GM19351 (cell line): ENCODE results near the gene NOP9.

Experiments
- ATAC-seq: cut with Tn5 transposase; IDR thresholded peaks from one replicate; pipeline ENCODE4 v1.9.1; 2021; ENCODE audit warnings: mild to moderate bottlenecking, moderate library complexity; ENCODE audit not compliant: unreplicated experiment

NOP9 gene, protein sequence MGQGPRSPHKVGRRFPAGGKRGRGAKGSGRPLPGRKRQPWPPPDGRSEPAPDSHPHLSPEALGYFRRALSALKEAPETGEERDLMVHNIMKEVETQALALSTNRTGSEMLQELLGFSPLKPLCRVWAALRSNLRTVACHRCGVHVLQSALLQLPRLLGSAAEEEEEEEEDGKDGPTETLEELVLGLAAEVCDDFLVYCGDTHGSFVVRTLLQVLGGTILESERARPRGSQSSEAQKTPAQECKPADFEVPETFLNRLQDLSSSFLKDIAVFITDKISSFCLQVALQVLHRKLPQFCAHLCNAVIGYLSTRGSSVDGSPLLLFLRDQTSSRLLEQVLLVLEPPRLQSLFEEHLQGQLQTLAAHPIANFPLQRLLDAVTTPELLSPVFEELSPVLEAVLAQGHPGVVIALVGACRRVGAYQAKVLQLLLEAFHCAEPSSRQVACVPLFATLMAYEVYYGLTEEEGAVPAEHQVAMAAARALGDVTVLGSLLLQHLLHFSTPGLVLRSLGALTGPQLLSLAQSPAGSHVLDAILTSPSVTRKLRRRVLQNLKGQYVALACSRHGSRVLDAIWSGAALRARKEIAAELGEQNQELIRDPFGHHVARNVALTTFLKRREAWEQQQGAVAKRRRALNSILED

DNA sequence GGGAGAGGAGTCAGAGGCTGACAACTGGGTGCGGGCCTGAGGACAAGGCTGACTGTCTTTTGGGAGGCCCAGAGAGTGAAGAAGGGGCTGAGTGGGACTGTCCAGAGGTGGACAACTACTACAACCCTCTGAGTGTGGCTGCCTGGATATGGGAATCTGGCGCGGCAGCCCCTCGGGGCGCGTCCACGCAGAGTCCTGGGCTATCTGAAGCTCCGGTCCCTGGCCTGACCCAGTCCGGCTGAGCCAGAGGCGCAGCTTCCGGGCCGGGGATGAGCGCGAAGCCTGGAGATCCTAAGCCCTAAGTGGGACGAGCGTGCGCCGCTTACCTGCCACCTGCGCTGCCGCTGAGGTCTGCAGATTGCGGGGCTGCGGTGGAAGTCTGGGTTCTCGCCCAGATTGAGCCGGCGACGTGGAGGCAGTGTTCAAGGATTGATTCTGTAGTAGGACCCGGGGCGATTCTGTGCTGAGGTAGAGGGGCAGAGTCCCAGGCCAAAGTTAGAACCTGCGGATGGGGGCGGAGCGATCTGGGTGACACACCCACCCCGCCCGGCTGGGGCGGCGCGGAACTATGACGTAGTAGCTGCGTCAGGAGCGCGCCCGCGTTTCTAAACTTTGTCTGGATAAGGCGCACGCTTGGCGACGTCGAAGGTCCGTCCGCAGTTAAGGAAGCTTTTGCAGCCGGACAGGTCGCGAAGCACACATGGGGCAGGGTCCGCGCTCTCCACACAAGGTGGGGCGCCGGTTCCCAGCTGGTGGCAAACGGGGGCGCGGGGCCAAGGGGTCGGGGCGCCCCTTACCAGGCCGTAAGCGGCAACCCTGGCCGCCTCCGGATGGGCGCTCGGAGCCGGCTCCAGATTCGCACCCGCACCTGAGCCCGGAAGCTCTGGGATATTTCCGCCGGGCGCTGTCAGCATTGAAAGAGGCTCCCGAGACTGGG lies at the start of gene NOP9, which contains the start of gene DHRS1:
TSS of gene NOP9 (plus strand) at position 596 of the 937 bp plus-strand sequence. CDS start at position 701, 105 bp downstream.
TSS of gene DHRS1 (minus strand) at position 526 of the 937 bp plus-strand sequence. CDS start 674 bp downstream, outside the sequence.
- ATAC-seq = peak; percentile 72

DNA sequence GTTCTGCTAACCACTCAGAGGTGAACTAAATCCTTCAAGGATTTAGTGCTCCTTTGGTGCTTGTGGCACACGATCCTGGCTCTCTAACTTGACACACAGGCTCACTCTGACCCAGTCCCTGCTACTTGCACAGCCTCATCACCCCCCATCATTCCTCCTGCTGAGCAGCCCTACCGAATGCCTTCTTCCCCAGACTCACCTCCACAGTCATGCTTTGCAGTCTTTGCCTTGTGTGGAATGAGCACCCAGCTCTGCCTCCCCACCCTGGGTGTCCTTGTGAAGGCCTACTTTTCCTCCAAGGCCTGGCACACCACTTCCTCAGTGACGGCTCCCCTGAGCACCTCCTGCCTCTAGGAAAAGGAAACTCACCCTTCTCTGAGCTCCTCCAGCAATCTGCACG lies 49.3 kb upstream of the NOP9 start:
- no peak for ATAC-seq

DNA sequence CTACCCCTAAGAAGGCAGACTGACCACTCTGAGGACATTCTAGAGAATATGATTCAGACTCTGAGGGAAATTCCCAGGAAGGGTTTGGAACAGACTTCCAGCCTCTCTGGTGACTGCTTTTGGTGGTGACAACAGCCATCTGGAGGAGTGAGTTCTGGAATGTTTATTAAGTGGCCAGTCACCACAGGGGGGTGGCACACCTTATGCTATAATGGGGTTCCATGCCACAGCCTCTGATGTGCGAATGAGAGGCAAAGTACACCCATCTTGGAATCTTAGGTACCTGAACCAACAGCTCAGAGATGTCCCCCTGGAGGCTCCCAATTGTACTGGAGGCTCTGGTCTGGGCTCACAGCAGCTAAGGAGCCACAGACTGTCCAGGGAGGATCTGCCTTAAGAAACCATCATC lies 47.8 kb upstream of the NOP9 start:
- ATAC-seq = no peak

DNA sequence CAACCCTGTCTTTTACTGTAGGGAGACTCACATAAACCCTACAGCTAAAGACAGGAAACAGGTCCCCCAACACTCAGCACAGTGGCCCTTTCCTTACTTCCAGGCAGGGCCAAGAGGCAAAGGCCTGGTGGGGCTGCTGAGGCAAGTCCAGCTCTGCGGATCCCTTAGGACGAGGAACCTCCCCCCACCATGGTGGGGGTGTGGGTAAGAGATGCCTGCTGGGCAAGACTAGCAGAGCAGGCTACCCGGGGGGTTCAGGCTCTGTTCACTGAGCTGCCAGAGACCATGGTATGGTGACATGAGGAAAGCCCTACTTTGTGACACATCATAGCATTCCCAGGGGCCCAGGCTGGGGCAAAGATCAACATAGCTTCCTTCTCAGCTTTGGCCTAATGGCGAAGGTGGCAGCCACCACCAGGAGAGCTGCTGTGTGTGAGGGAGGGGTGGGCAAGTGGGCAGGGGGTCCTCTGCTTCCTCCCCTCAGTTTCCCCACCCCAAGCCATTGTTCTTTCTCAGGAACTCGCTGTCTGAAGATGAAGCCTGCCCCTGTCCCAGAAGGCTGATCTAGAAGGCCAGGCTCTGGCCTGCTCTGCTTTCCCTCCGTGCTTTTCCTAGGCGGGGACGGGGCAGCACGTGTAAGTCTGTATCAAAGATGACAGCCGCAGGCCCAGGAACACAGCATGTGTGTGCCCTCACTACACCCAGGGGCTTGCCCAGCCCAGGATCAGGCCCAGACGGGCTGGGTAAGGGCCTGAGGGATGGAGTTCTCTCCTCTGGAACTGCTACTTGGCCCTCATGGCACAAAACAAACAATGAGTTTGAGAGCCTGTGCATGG lies 47.1 kb upstream of the NOP9 start:
- no peak for ATAC-seq

DNA sequence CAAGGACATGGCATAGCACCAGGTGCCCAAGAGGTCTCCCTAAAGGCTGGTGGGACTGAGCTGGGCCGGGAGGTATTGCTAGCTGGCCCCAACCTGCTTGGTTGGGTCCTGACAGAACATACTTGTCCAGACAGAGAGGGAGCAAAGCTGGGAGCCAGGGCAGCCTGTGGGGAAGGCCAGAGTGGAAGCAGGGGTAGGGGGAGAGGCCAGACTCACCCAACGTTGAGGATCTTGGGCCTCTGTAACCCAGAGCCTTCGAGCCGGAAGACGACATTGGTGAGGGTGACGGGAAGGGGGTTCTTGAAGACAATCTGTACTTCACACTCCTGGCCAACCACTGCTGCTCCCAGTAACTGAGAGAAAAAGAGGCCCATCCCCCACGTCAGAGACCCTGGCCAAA lies 45.7 kb upstream of the NOP9 start:
- no peak for ATAC-seq

DNA sequence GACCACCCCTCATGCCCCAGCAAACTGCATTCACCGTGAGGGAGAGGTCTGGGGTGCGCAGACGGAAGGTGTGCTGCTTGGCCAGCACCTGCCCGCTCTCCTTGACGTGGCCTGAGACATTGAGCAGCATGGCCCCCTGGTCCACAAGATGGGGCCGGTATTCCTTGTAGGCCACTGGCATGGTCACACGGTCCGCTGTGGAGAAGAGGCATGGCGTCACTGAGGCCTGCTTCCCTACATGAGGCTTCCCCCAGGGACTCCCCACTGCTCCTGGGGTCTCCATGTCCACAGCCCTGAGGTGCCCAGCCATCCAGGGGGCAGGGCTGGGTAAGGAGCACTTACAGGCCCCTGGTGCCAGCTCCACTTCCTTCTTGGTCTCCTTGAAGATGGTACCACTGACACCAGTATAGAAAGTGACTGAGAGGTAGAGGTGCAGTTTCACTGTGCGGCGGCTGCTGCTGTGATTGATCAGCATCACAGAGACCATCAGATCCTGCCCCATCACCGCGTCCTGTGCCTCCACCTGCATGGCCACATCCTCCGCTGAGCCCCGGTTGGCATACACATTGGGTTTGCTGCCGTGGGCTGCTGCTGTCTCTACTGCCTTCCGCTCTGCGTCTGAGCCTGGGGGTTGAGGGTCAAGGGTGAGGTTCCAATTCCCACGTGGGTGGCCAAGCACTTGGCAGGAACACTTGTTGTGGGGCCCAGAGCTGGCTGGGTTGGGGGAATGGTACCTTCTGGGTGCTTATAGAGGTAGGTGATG lies 44.8 kb upstream of the NOP9 start:
- ATAC-seq = no peak

DNA sequence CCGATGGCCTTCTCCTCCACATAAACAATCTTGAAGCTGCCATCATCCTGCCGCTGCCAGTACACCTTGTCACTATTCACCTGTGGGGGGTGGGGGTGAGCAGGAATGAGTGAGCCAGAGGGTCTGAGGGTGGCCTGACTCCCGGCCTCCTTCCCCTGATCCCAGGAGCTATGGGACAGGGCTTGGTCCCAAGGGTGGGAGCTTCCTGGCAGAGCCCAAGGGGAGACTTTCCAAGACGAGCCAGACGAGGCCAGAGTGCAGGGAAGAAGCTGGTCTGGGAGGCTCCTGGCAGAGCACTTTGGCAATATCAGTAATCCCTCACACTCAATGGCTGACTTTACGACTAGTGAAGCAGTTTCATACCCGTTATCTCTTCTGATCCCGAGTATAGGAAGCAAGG lies 44.2 kb upstream of the NOP9 start:
- no peak for ATAC-seq

DNA sequence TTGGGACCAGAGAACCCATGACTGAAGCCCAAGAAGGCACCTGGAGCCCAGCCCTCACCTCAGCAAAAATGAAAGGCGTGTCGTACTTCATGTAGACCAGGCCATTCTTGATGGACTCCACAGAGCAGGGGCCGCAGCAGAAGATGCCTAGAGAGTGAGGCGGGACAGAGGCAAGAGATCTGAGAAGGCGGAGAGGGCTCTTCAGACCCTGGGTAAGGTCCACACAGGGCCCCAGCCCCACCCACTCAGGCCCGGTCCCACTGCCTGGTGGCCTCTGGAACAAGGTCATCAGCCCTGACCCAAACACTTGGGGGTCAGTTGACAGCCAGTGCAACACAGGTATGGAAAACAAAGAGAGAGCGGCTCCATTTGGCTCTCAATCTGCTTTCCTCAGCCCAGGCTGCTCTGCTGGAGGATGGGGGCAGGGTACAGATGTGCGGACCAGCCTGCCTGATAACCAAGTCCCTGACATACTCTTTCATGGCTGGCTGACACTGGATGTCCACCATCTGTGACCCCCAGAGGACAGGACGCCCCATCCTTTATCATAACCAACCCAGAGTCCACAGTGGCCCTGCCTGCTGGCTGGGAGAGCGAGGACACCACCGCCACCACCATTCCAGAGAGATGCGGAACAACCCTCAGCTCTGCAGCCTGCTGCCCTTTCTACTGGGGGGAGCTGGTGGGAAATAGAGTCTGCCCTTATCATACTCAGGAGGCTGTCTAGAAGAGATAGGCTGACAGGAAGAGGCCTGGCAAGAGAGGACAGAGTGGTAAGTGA lies 43.5 kb upstream of the NOP9 start:
- ATAC-seq = no peak

DNA sequence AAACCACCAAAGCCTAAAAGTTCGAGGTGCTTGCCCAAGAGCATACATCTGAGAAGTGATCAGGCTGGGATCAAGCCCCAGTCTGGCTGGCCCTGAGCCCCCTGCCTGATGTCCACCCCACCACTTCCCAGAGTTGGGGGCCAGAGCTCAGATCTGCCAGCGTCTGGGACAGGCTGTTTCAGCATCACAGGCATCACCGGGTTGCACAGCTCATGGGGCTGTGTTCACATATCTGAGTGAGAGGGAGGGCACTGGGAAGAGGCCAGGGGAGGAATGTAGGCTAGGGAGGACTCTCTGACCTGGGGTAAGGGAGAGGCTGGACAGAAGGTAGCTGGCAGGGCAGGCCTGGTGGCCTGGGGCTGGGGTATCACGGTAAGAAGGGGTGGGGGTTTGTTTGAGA lies 42.7 kb upstream of the NOP9 start:
- ATAC-seq = no peak

DNA sequence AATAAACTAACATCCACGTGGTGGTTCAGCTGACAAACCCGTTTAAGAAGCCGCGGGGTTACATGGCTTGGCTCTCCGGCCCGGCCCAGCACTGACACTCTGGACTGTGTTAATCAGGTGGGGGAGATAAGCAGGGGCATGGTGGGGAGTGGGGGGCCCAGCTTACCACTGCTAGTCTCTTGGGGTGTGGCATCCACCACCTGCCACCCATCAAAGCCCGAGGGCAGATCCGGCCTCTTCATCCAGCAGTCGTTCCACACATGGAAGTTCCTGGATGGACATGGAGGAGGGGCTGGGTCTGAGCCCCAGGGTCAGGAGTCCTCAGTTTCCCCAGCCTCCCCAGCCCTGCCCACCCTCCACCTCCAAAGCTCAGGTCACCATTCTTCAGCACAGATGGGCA lies 41.5 kb upstream of the NOP9 start:
- ATAC-seq = no peak

DNA sequence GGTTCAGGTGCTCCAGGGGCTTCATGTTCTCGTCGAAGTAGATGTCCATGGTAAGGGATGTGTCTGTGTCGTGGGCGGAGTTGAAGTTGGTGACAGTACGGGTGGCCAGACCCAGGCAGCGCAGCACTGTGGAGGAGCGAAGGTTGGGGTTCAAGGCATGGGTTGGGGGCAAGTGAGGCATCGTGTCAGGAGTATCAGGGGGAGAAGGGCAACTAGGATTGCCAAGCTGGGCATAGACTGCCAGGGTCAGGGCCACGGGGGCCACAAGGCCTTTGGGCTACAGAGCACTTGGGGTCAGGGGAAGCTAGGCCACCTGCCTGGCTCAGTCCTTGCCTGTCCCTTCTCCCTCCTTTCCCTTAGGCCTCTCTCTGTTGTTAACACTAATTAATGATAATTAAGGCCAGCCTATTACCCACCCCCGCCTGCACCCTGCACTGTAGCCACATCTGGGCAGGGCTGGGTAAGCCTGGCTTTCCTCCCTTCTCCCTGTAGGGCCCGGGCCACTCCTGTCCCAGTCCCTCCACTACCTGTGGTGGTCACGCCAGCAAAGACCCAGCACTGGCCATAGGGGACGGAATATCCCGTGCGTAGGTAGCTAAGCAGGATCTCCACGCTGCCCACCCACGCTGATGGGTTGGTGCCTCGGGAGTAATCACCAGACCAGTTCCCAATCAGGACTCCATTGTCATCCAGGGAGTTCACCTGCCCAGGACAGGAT lies 40.9 kb upstream of the NOP9 start:
- ATAC-seq = no peak

DNA sequence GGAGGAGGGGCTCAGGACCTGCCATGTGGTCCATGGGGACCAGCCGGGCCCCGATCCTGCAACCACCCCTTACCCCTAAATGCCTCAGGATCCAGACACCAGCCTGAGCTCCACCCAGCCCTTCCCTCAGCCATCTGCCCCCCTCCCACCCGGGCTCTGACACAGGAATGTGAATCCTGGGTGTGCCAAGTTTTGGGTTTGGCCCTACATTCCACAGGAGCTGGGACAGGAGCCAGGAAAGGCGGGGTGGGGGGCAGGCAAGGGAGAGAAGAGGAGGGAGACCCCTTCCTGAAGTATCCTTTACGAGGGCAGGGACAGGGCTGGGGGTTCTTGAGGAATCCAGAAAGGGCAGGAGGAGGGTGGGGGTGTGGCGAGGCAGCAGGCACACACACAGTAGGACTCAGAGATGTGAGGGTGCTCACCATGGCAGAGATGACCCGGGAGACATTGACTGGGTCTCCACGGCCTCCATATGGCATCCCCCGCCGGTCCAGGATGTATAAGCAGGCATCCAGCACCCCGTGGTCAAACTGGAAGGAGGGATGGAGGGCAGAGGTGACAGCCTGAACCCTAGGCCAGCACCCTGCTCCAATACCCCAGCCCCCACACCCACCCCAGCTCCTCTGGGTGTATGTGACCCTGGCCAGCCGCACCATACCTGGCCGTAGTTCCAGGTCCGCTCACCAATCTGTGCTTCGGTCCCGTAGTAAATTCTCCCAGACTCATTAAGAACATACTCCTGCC lies 40.2 kb upstream of the NOP9 start:
- ATAC-seq = no peak

DNA sequence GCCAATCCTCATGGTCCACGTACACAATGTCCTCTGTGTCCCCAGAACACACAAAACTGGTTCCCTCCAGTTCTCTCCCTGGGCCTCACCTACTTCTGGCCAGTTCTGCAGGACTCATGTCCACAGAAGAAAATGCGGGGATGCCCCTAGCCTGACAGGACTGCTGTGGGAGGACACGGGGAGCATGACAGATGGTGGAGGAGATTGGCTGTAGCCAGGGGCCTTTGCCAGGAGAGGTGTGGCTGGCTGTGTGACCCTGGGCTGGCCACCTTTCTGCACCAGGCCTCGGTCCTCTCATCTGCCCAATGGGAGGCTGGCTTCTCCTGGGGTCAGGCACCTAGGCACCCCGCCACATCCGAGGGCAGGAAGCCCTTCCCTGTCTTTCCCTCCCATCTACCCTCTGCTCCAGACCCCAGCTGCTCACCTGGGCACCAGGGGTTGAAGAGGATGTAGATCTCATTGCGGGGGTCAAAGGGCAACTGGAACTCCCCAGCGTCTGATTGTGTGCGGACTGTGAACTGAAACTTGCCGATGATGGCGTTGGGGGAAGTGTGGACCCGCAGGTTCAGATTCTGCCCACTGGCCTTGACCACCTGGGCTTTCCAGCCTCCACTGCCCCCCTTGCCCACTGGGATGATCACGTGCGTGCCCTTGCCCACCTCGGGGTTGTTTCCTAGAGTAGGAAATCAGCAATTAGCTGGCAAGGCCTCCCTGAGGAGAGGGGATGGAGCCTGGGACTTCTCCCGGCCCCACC lies 39.4 kb upstream of the NOP9 start:
- ATAC-seq = no peak

DNA sequence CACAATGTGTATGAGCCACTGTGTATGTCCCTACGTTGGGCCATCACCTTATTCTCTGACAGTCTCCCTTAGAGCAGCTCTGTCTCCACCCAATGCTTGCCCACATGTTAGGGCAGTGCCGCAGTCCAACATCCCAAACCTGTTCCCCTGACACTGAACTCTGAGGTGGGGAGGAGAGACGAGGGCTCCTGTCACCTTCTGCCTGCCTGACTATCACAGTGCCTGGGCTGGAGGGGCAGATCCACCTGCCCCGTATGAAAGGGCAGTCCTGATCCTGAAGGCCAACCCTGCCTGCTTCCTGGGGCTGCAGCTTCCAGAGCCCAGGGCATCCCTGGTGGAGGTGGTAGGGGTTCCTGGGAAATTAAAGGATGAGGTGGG lies 38.9 kb upstream of the NOP9 start:
- no peak for ATAC-seq

DNA sequence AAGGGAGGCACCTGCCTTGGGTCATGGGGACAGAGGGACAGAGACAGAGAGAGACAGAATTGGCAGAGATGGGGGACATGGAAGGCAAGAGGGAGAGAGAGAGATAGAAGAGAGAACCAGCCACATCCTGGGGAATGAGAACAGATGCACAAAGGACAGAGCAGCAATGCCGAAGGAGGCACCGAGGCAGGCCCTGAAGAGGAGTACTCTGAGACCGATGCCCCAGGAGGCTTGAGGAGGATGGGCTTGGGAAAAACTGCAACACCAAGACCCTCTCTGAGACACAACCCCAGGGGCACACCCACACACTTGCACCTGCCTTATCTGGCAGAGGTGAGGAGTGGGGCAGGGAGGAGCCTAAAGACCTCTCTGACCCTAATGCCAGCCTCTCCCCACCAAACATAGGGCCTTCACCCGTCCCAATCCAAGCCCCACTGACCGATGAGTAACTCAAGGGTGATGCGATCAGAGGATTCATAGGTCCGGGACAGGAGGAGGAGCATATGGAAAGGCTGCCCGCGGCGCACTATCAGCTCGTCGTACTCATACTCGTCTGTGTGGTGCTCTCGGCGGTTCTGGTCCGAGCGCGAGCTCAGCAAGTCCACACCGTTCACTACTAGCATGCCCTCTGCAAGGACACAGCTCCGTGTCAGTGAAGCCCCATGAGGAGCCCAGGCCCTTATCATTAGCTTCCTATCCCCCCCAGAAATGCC lies 38.2 kb upstream of the NOP9 start:
- no peak for ATAC-seq

DNA sequence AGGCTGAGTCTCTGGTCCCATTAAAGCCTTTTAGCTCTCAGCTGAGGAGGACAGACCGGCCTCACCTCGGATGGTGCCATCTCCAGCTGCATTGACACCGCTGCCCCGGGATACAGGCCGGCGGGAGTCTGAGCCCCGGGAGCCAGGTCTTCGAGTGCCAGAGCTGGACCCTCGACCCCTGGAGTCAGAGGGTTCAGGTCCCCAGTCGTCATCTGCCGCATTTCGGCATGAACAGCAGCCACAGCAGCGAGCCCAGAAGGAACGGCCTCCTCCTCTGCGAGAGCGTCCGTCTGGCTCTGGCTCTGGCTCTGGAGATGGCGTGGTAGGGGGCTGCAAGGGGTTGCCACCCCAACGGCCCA lies 37.7 kb upstream of the NOP9 start:
- ATAC-seq = no peak
